ENCODE data around the gene MRC2.

MRC2 gene

GRCh38 chr17:62672957-62673356, 45.5 kb downstream of the MRC2 start:
- Mint-ChIP-seq H3K4me3 (no peak overlapping the region), H3K27ac (no peak overlapping the region), H3K9me3 (no peaks in the 10 kb centered on the region), H3K27me3 (ENCODE audit: low read depth) (peaks cover 3% of the 10 kb centered on the region), H3K36me3 (ENCODE audit: low read depth) (no peaks in the 10 kb centered on the region), H3K4me1 (ENCODE audit: low read depth) (no peaks in the 10 kb centered on the region)

GRCh38 chr17:62673614-62674362, 46.3 kb downstream of the MRC2 start:
- no peaks in the 10 kb centered on the region for H3K4me1 Mint-ChIP-seq (ENCODE audit: low read depth)
- H3K4me3 Mint-ChIP-seq, result no peak overlapping the region
- no peak overlapping the region for H3K27ac Mint-ChIP-seq
- no peaks in the 10 kb centered on the region for H3K9me3 Mint-ChIP-seq
- peaks cover 3% of the 10 kb centered on the region for H3K27me3 Mint-ChIP-seq (ENCODE audit: low read depth)
- H3K36me3 Mint-ChIP-seq (ENCODE audit: low read depth), result no peaks in the 10 kb centered on the region

- H3K27me3 Mint-ChIP-seq (ENCODE audit: low read depth), result peaks cover 3% of the 10 kb centered on the region
- no peak overlapping the region for H3K4me3 Mint-ChIP-seq
- no peaks in the 10 kb centered on the region for H3K36me3 Mint-ChIP-seq (ENCODE audit: low read depth)
- no peaks in the 10 kb centered on the region for H3K4me1 Mint-ChIP-seq (ENCODE audit: low read depth)
- no peaks in the 10 kb centered on the region for H3K9me3 Mint-ChIP-seq
- no peak overlapping the region for H3K27ac Mint-ChIP-seq
These were observed 46.9 kb downstream of the MRC2 start for GRCh38 chr17:62674363-62674739.

- Mint-ChIP-seq H3K27ac (no peak overlapping the region), H3K27me3 (ENCODE audit: low read depth) (peaks cover 3% of the 10 kb centered on the region), H3K36me3 (ENCODE audit: low read depth) (no peaks in the 10 kb centered on the region), H3K4me1 (ENCODE audit: low read depth) (no peaks in the 10 kb centered on the region), H3K9me3 (no peaks in the 10 kb centered on the region), H3K4me3 (no peak overlapping the region)
These were observed 47.4 kb downstream of the MRC2 start for GRCh38 chr17:62674841-62675240.

GRCh38 chr17:62675260-62675659, 47.8 kb downstream of the MRC2 start:
- Mint-ChIP-seq H3K4me1 (ENCODE audit: low read depth) (no peaks in the 10 kb centered on the region), H3K36me3 (ENCODE audit: low read depth) (no peaks in the 10 kb centered on the region), H3K27me3 (ENCODE audit: low read depth) (peaks cover 3% of the 10 kb centered on the region), H3K4me3 (no peak overlapping the region), H3K9me3 (no peaks in the 10 kb centered on the region), H3K27ac (no peak overlapping the region)

GRCh38 chr17:62675701-62676100, 48.2 kb downstream of the MRC2 start:
- Mint-ChIP-seq H3K4me3 (no peak overlapping the region), H3K27ac (no peak overlapping the region), H3K36me3 (ENCODE audit: low read depth) (no peaks in the 10 kb centered on the region), H3K4me1 (ENCODE audit: low read depth) (no peaks in the 10 kb centered on the region), H3K27me3 (ENCODE audit: low read depth) (peaks cover 3% of the 10 kb centered on the region), H3K9me3 (no peaks in the 10 kb centered on the region)

- Mint-ChIP-seq H3K9me3 (no peaks in the 10 kb centered on the region), H3K4me3 (no peak overlapping the region), H3K27me3 (ENCODE audit: low read depth) (peaks cover 3% of the 10 kb centered on the region), H3K36me3 (ENCODE audit: low read depth) (no peaks in the 10 kb centered on the region), H3K4me1 (ENCODE audit: low read depth) (no peaks in the 10 kb centered on the region), H3K27ac (no peak overlapping the region)
These were observed 48.9 kb downstream of the MRC2 start for GRCh38 chr17:62676231-62676943.

GRCh38 chr17:62676952-62677596, 49.6 kb downstream of the MRC2 start:
- Mint-ChIP-seq H3K4me3 (no peak overlapping the region), H3K4me1 (ENCODE audit: low read depth) (no peaks in the 10 kb centered on the region), H3K9me3 (no peaks in the 10 kb centered on the region), H3K27ac (no peak overlapping the region), H3K27me3 (ENCODE audit: low read depth) (peaks cover 3% of the 10 kb centered on the region), H3K36me3 (ENCODE audit: low read depth) (no peaks in the 10 kb centered on the region)

GRCh38 chr17:62678214-62678919, 50.9 kb downstream of the MRC2 start:
- H3K4me1 Mint-ChIP-seq (ENCODE audit: low read depth), result no peaks in the 10 kb centered on the region

GRCh38 chr17:62679866-62680377, 52.5 kb downstream of the MRC2 start:
- no peaks in the 10 kb centered on the region for H3K27me3 Mint-ChIP-seq (ENCODE audit: low read depth)
- H3K27ac Mint-ChIP-seq, result no peak overlapping the region
- no peaks in the 10 kb centered on the region for H3K4me1 Mint-ChIP-seq (ENCODE audit: low read depth)
- H3K4me3 Mint-ChIP-seq, result no peak overlapping the region
- H3K9me3 Mint-ChIP-seq, result no peaks in the 10 kb centered on the region
- no peaks in the 10 kb centered on the region for H3K36me3 Mint-ChIP-seq (ENCODE audit: low read depth)

More at GRCh38 chr17:62678214-62678919, 50.9 kb downstream of the MRC2 start:
- H3K27ac Mint-ChIP-seq, result no peak overlapping the region
- no peaks in the 10 kb centered on the region for H3K9me3 Mint-ChIP-seq
- no peak overlapping the region for H3K4me3 Mint-ChIP-seq
- no peaks in the 10 kb centered on the region for H3K36me3 Mint-ChIP-seq (ENCODE audit: low read depth)
- no peaks in the 10 kb centered on the region for H3K27me3 Mint-ChIP-seq (ENCODE audit: low read depth)

GRCh38 chr17:62680541-62681052, 53.1 kb downstream of the MRC2 start:
- no peaks in the 10 kb centered on the region for H3K9me3 Mint-ChIP-seq
- no peaks in the 10 kb centered on the region for H3K36me3 Mint-ChIP-seq (ENCODE audit: low read depth)
- H3K27ac Mint-ChIP-seq, result no peak overlapping the region
- H3K4me3 Mint-ChIP-seq, result no peak overlapping the region
- H3K4me1 Mint-ChIP-seq (ENCODE audit: low read depth), result no peaks in the 10 kb centered on the region
- no peaks in the 10 kb centered on the region for H3K27me3 Mint-ChIP-seq (ENCODE audit: low read depth)

- no peak overlapping the region for H3K27ac Mint-ChIP-seq
- H3K36me3 Mint-ChIP-seq (ENCODE audit: low read depth), result no peaks in the 10 kb centered on the region
- H3K4me1 Mint-ChIP-seq (ENCODE audit: low read depth), result no peaks in the 10 kb centered on the region
- no peak overlapping the region for H3K4me3 Mint-ChIP-seq
- H3K27me3 Mint-ChIP-seq (ENCODE audit: low read depth), result no peaks in the 10 kb centered on the region
- no peaks in the 10 kb centered on the region for H3K9me3 Mint-ChIP-seq
These were observed 53.8 kb downstream of the MRC2 start for GRCh38 chr17:62681061-62681938.

GRCh38 chr17:62681939-62682381, 54.5 kb downstream of the MRC2 start:
- H3K27me3 Mint-ChIP-seq (ENCODE audit: low read depth), result peaks cover 3% of the 10 kb centered on the region
- no peak overlapping the region for H3K4me3 Mint-ChIP-seq
- no peaks in the 10 kb centered on the region for H3K4me1 Mint-ChIP-seq (ENCODE audit: low read depth)
- no peak overlapping the region for H3K27ac Mint-ChIP-seq
- no peaks in the 10 kb centered on the region for H3K9me3 Mint-ChIP-seq
- no peaks in the 10 kb centered on the region for H3K36me3 Mint-ChIP-seq (ENCODE audit: low read depth)
